ENCODE data around the gene SLC6A19.

DNA sequence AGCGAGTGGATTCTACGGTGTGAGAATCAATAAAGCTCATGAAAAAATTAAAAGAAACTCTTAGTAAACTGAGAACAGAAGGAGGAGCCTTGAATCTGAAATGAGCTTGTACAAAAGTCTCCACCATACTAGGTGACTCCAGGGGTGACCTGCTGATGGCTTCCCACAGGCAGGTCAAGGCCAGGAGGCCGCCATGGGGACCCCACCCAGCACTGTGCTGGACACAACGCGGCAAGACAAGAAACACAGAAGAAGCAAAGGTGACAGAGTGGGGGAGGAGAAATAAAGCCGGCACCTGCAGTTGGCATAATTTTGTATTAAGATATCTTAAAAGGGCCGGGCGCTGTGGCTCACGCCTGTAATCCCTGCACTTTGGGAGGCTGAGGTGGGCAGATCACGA is 12.1 kb upstream of the SLC6A19 start:
- TF ChIP-seq, protein P1, sequence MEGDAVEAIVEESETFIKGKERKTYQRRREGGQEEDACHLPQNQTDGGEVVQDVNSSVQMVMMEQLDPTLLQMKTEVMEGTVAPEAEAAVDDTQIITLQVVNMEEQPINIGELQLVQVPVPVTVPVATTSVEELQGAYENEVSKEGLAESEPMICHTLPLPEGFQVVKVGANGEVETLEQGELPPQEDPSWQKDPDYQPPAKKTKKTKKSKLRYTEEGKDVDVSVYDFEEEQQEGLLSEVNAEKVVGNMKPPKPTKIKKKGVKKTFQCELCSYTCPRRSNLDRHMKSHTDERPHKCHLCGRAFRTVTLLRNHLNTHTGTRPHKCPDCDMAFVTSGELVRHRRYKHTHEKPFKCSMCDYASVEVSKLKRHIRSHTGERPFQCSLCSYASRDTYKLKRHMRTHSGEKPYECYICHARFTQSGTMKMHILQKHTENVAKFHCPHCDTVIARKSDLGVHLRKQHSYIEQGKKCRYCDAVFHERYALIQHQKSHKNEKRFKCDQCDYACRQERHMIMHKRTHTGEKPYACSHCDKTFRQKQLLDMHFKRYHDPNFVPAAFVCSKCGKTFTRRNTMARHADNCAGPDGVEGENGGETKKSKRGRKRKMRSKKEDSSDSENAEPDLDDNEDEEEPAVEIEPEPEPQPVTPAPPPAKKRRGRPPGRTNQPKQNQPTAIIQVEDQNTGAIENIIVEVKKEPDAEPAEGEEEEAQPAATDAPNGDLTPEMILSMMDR (IDR thresholded peaks at IDR 0.05) = no peak
- no peak for TF ChIP-seq EP300 (IDR thresholded peaks at IDR 0.05)
- no peak for TF ChIP-seq POLR2A (IDR thresholded peaks at IDR 0.05)

All from tibial nerve (tissue), 4 donors.